Measurements from ENCODE around the gene STK25.

- TF ChIP-seq, protein P1, sequence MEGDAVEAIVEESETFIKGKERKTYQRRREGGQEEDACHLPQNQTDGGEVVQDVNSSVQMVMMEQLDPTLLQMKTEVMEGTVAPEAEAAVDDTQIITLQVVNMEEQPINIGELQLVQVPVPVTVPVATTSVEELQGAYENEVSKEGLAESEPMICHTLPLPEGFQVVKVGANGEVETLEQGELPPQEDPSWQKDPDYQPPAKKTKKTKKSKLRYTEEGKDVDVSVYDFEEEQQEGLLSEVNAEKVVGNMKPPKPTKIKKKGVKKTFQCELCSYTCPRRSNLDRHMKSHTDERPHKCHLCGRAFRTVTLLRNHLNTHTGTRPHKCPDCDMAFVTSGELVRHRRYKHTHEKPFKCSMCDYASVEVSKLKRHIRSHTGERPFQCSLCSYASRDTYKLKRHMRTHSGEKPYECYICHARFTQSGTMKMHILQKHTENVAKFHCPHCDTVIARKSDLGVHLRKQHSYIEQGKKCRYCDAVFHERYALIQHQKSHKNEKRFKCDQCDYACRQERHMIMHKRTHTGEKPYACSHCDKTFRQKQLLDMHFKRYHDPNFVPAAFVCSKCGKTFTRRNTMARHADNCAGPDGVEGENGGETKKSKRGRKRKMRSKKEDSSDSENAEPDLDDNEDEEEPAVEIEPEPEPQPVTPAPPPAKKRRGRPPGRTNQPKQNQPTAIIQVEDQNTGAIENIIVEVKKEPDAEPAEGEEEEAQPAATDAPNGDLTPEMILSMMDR (conservative IDR thresholded peaks at IDR 0.05 in 1 of 2, IDR thresholded peaks at IDR 0.05 in 1 of 2; ENCODE audit: low read depth in 1 of 2, low read length in 2 of 2), result no peak
- no peak for TF ChIP-seq EZH2 (IDR thresholded peaks at IDR 0.05; ENCODE audit: low read length, missing control alignments)
Observed at GRCh38 chr2:241508240-241509154, at the start of gene STK25.

All from fibroblast of lung (primary cell).